ENCODE measurements around the gene APLP2.
A peak's percentile ranks its signal among the peaks of the same experiment; 100 is the strongest.

The APLP2 gene

DNA sequence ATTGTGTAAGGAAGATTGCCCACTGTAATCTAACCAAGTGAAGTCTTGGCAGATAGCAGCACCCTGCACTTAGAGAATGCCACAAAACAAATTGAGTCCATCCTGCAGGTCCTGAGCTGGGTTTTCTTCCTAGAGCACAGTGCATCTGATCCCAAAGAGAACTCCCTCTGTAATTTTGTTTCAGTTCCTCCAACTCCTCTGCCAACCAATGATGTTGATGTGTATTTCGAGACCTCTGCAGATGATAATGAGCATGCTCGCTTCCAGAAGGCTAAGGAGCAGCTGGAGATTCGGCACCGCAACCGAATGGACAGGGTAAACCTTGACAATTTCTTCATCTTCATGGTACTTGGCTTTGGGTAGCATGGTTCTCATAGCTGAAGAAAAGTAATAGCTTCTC lies 56.8 kb downstream of the APLP2 start:
- peaks cover 29% of the 10 kb centered on the region for H3K36me3 ChIP-seq (ENCODE audit: control insufficient read depth, insufficient read depth, low read length)
- no peak overlapping the region for H3K4me3 ChIP-seq (ENCODE audit: low read length)
- no peak overlapping the region for H3K9ac ChIP-seq (ENCODE audit: low read length)
- no peaks in the 10 kb centered on the region for H3K4me1 ChIP-seq (ENCODE audit: control insufficient read depth, insufficient read depth, low read length)
- H3K27ac ChIP-seq (ENCODE audit: low read depth, low read length) = no peak overlapping the region
- H3K27me3 ChIP-seq (ENCODE audit: control insufficient read depth, insufficient read depth, low read length) = no peaks in the 10 kb centered on the region

DNA sequence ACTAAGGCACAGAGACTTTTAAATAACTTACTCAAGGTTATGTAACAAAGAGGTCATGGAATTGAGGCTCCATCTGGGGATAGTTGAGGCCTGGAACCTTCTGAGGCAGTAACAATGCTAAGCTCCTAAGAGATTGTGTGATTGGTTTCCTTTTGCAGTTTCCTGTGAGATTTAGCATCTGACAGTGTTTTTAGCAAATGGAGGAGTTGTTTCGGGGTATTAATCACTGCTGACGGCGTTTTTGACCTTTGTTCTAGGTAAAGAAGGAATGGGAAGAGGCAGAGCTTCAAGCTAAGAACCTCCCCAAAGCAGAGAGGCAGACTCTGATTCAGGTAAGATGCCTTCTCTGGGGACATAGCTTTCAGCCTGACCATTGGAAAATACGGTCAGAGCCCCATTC lies 57.8 kb downstream of the APLP2 start:
- Histone ChIP-seq H3K4me1 (ENCODE audit: control insufficient read depth, insufficient read depth, low read length) (no peaks in the 10 kb centered on the region), H3K36me3 (ENCODE audit: control insufficient read depth, insufficient read depth, low read length) (peaks cover 27% of the 10 kb centered on the region), H3K27me3 (ENCODE audit: control insufficient read depth, insufficient read depth, low read length) (no peaks in the 10 kb centered on the region), H3K9ac (ENCODE audit: low read length) (no peak overlapping the region), H3K27ac (ENCODE audit: low read depth, low read length) (no peak overlapping the region), H3K4me3 (ENCODE audit: low read length) (no peak overlapping the region)

DNA sequence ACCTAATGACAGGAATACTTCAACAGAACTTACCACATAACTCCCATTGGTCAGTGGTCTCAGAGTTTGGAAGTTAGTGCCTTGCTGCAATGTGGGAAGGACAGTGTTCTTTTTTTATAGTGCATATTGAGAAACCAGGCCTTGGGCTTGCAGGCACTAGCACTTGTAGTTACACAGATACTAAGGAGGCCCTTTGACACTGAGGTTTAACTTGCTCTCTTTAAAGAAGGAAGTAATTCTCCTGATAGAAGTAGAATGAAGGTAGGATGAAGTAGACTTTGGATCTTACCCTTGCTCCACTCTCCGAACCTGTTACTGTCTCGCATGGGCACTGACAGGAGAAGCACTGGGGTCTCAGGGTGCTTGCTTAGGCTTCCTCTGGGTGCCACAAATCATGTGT lies 58.9 kb downstream of the APLP2 start:
- Histone ChIP-seq H3K27me3 (ENCODE audit: control insufficient read depth, insufficient read depth, low read length) (no peaks in the 10 kb centered on the region), H3K9ac (ENCODE audit: low read length) (no peak overlapping the region), H3K27ac (ENCODE audit: low read depth, low read length) (no peak overlapping the region), H3K4me3 (ENCODE audit: low read length) (no peak overlapping the region), H3K36me3 (ENCODE audit: control insufficient read depth, insufficient read depth, low read length) (peaks cover 21% of the 10 kb centered on the region), H3K4me1 (ENCODE audit: control insufficient read depth, insufficient read depth, low read length) (no peaks in the 10 kb centered on the region)

DNA sequence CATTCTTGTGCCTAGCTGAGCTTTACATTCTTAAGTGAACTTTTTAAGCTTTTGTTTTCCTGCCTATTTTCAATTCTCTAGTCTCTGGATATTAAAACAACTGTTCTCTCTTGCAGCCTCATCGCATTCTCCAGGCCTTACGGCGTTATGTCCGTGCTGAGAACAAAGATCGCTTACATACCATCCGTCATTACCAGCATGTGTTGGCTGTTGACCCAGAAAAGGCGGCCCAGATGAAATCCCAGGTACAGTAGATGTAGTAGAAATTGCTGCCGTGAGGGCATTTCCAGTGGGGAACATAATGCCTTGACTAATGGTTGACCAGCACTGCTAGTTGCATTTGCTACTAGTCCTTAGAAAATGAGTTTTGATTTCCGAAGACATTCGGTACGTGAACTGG lies 60.2 kb downstream of the APLP2 start:
- Histone ChIP-seq H3K9ac (ENCODE audit: low read length) (no peak overlapping the region), H3K4me3 (ENCODE audit: low read length) (no peak overlapping the region), H3K27ac (ENCODE audit: low read depth, low read length) (peak overlapping the region; percentile 13), H3K4me1 (ENCODE audit: control insufficient read depth, insufficient read depth, low read length) (no peaks in the 10 kb centered on the region), H3K27me3 (ENCODE audit: control insufficient read depth, insufficient read depth, low read length) (no peaks in the 10 kb centered on the region), H3K36me3 (ENCODE audit: control insufficient read depth, insufficient read depth, low read length) (peaks cover 22% of the 10 kb centered on the region)

DNA sequence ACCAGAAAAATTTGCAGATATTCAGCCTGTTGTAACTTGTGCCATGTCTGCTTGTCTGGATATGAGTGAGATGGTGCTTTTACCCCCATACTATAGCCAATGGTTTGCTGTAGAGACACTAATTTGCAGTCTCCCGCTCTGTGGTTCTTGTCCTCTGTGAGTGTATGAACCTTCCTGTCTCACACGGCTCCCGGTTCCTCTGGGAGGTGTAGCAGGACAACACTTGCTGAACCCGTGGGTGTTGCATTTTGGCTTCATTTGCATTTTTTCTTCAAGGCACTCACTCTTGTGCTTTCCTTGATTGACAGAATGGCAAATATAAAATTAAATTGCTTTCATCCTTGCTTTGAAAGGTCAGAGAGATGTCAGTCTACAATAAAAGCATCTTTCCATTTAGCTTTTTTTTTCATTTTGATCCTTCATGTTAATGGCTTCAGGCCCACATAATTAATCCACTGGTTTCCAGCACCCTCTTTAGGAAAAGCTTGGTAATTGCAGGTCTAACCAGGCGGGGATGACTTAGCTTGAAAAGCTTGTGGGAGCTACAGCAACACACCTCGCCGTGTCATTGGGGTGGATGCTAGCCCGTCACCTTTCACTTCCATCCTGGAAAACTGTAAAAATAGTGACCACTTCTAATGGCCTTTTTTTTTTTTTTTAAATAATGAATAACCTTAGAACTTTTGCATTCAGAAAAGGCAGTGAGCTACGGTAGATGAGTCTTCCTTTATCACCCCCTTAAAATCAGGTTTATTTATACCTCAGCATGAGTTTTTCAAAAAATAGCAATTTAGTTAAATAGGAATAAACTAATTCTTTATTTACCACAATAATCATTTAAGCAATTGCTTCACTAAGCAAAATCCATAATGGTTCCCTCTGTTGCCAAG lies 62.5 kb downstream of the APLP2 start:
- Histone ChIP-seq H3K27me3 (ENCODE audit: control insufficient read depth, insufficient read depth, low read length) (no peaks in the 10 kb centered on the region), H3K36me3 (ENCODE audit: control insufficient read depth, insufficient read depth, low read length) (peaks cover 16% of the 10 kb centered on the region), H3K4me3 (ENCODE audit: low read length) (no peak overlapping the region), H3K4me1 (ENCODE audit: control insufficient read depth, insufficient read depth, low read length) (no peaks in the 10 kb centered on the region), H3K27ac (ENCODE audit: low read depth, low read length) (no peak overlapping the region), H3K9ac (ENCODE audit: low read length) (no peak overlapping the region)

DNA sequence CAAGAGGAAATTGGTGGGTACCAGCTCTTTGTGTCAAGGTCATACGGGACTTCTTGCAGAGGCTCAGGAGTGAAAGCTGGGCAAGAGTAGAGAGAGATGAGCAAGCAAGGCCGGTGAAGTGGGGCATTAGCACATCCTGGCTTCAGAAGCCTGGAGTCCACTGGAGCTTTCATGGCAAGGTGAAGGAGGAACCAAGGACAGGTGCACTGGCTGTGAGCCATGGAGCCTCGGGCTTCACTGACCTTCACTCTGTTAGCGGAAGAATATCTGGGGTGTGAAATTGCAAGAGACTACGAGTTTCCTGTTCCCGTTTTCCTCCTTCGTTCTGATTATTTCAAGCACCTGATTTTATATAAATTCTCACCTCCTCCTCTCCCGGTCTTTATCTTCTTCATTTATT lies 64.0 kb downstream of the APLP2 start:
- Histone ChIP-seq H3K27ac (ENCODE audit: low read depth, low read length) (no peak overlapping the region), H3K27me3 (ENCODE audit: control insufficient read depth, insufficient read depth, low read length) (no peaks in the 10 kb centered on the region), H3K9ac (ENCODE audit: low read length) (no peak overlapping the region), H3K4me1 (ENCODE audit: control insufficient read depth, insufficient read depth, low read length) (no peaks in the 10 kb centered on the region), H3K4me3 (ENCODE audit: low read length) (no peak overlapping the region), H3K36me3 (ENCODE audit: control insufficient read depth, insufficient read depth, low read length) (peaks cover 13% of the 10 kb centered on the region)

DNA sequence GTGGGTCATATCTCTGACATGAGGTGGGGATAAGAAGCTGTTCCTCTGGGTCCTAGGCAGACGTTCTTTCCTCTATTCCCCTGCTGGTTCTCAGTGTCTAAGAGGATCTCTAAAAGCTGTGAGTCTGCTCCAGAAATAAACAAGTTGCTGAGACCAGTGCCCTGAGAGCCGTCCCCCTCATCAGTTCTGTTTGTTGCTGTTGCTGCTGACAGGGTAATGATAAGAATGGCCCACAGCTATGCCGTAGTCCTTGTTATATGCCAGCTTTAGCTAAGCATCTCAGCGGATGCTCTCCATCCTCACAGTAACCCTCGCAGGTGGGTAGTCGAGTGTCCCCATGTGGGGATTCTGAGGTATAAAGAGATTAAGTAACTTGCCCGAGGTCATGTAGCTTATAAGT lies 66.4 kb downstream of the APLP2 start:
- no peak overlapping the region for H3K9ac ChIP-seq (ENCODE audit: low read length)
- peaks cover 10% of the 10 kb centered on the region for H3K36me3 ChIP-seq (ENCODE audit: control insufficient read depth, insufficient read depth, low read length)
- H3K27ac ChIP-seq (ENCODE audit: low read depth, low read length) = no peak overlapping the region
- H3K4me3 ChIP-seq (ENCODE audit: low read length) = no peak overlapping the region
- no peaks in the 10 kb centered on the region for H3K27me3 ChIP-seq (ENCODE audit: control insufficient read depth, insufficient read depth, low read length)
- H3K4me1 ChIP-seq (ENCODE audit: control insufficient read depth, insufficient read depth, low read length) = no peaks in the 10 kb centered on the region

DNA sequence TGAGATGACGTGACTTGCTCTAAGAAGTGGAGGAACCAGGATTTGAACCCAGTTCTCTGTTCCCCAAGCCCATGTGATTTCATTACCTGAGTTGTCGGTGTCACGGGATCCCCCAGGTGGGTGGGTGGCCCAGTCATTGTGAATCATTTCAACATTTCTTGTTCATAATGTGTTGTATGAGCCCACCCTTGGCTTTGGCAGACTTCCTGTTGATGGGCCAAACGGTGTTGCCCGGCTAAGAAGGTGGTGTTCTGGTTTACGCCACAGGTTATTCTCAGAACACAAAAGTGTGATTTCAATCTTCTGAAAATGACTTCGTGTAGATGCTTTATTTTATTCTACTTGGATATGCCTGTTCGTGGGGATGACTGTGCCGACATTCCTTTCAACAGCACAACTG lies 68.3 kb downstream of the APLP2 start:
- no peaks in the 10 kb centered on the region for H3K4me1 ChIP-seq (ENCODE audit: control insufficient read depth, insufficient read depth, low read length)
- H3K4me3 ChIP-seq (ENCODE audit: low read length) = no peak overlapping the region
- H3K27me3 ChIP-seq (ENCODE audit: control insufficient read depth, insufficient read depth, low read length) = no peaks in the 10 kb centered on the region
- H3K27ac ChIP-seq (ENCODE audit: low read depth, low read length) = no peak overlapping the region
- peaks cover 20% of the 10 kb centered on the region for H3K36me3 ChIP-seq (ENCODE audit: control insufficient read depth, insufficient read depth, low read length)
- H3K9ac ChIP-seq (ENCODE audit: low read length) = no peak overlapping the region

DNA sequence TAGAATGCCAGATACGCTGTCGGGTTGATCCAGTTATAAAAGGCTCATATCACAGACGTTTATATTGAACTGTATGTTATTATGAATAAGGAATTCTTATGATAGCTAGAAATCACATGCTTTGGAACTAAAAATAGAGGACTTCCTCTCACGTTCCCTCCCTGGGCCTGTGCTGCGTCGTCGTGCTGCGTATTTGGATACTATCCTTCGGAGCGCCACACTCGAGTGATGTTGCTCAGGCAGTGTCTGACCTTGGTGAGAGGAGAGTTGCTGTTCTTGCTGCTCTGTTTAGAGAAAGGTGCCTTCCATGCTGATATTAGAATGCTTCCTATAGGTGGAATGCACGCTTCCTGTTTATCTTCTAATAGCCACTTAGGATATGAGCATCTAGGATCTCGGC lies 69.7 kb downstream of the APLP2 start:
- Histone ChIP-seq H3K4me1 (ENCODE audit: control insufficient read depth, insufficient read depth, low read length) (peaks cover under 1% of the 10 kb centered on the region), H3K36me3 (ENCODE audit: control insufficient read depth, insufficient read depth, low read length) (peaks cover 13% of the 10 kb centered on the region), H3K4me3 (ENCODE audit: low read length) (no peak overlapping the region), H3K27ac (ENCODE audit: low read depth, low read length) (no peak overlapping the region), H3K9ac (ENCODE audit: low read length) (no peak overlapping the region), H3K27me3 (ENCODE audit: control insufficient read depth, insufficient read depth, low read length) (no peaks in the 10 kb centered on the region)

DNA sequence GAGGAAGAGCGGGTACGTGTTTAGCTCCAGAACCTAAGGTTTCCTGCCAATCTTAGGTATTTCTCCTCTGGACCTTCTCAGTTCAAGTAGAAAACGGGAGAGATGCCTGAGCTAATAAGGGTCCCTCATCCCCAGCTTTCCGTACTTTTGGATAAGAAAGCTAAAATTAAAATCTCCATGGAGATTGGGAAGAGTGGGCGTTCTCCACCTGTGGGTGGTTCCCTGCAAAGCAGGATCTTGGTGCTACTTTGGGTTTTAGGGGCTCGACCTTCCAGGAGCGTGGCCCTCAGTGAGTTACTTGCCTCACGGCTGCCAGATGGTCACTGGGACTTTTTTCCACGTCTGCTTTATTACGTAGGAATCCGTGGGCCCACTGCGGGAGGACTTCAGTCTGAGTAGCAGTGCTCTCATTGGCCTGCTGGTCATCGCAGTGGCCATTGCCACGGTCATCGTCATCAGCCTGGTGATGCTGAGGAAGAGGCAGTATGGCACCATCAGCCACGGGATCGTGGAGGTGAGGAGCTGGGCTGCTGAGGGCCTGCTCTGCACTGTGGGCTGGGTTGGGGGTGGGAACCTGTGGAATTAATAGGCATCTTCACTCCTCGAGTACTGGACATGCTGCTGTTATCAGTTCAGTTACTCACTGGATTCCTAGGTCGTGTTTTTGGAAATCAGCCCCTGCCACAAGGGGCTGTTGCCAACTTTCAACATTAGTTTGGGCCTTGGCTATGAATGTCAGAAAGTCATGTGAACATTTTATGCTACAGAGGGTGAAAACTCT lies 72.1 kb downstream of the APLP2 start:
- no peak overlapping the region for H3K9ac ChIP-seq (ENCODE audit: low read length)
- H3K27me3 ChIP-seq (ENCODE audit: control insufficient read depth, insufficient read depth, low read length) = no peaks in the 10 kb centered on the region
- peaks cover 13% of the 10 kb centered on the region for H3K36me3 ChIP-seq (ENCODE audit: control insufficient read depth, insufficient read depth, low read length)
- H3K4me3 ChIP-seq (ENCODE audit: low read length) = no peak overlapping the region
- no peak overlapping the region for H3K27ac ChIP-seq (ENCODE audit: low read depth, low read length)
- H3K4me1 ChIP-seq (ENCODE audit: control insufficient read depth, insufficient read depth, low read length) = peaks cover 7% of the 10 kb centered on the region

DNA sequence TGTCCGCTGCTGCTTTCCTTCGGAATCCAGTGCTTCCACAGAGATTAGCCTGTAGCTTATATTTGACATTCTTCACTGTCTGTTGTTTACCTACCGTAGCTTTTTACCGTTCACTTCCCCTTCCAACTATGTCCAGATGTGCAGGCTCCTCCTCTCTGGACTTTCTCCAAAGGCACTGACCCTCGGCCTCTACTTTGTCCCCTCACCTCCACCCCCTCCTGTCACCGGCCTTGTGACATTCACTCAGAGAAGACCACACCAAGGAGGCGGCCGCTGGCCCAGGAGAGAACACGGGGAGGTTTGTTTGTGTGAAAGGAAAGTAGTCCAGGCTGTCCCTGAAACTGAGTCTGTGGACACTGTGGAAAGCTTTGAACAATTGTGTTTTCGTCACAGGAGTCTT lies 74.4 kb downstream of the APLP2 start:
- Histone ChIP-seq H3K36me3 (ENCODE audit: control insufficient read depth, insufficient read depth, low read length) (peaks cover 13% of the 10 kb centered on the region), H3K9ac (ENCODE audit: low read length) (no peak overlapping the region), H3K4me1 (ENCODE audit: control insufficient read depth, insufficient read depth, low read length) (peaks cover 7% of the 10 kb centered on the region), H3K4me3 (ENCODE audit: low read length) (no peak overlapping the region), H3K27me3 (ENCODE audit: control insufficient read depth, insufficient read depth, low read length) (no peaks in the 10 kb centered on the region), H3K27ac (ENCODE audit: low read depth, low read length) (peak overlapping the region; percentile 29)

DNA sequence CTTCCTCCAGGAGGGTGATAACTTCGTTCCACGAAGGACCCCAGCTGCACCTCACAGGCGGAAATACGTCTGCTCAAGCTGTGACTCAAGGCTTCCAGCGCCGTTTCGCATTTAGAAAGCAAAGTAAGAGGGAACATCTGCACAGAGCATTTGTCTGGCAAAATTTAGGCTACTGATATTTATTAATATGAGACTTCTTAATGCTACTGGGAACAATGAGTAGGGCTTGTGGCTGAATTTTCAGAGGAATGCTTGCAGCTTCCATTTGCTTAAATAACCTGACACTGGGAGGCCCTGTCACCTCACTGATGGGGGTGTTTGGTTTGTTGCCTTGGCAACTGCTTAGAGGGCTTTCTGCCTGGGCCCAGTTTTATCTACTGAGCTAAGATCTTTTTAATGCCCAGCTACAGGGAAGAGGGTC lies 75.2 kb downstream of the APLP2 start:
- Histone ChIP-seq H3K9ac (ENCODE audit: low read length) (no peak overlapping the region), H3K4me1 (ENCODE audit: control insufficient read depth, insufficient read depth, low read length) (peaks cover 7% of the 10 kb centered on the region), H3K4me3 (ENCODE audit: low read length) (no peak overlapping the region), H3K36me3 (ENCODE audit: control insufficient read depth, insufficient read depth, low read length) (peaks cover 13% of the 10 kb centered on the region), H3K27ac (ENCODE audit: low read depth, low read length) (peak overlapping the region; percentile 66), H3K27me3 (ENCODE audit: control insufficient read depth, insufficient read depth, low read length) (no peaks in the 10 kb centered on the region)
